ENCODE results near the gene GOLGA3. TPM values are rescaled to one million over a fixed set of nuclear protein-coding genes. Genes with fewer than 3 reads are reported as not detected.
"Not testable (repeated sequence)": the region's sequence is repeated elsewhere in the genome, so short reads cannot be mapped to it uniquely, and the experiment has no call there.

GOLGA3 gene
- total and polyA plus RNA-seq, 3 donors from 2014 or later = 30.4 to 95.2 (median 72.3) TPM

- Histone ChIP-seq H3K9me3 (no peaks in the 10 kb centered on the region), H3K4me1 (peaks cover 18% of the 10 kb centered on the region), H3K36me3 (ENCODE audit: low read depth, missing control alignments) (no peaks in the 10 kb centered on the region), H3K27ac (peak overlapping the region; percentile 93 to 94), H3K27me3 (no peaks in the 10 kb centered on the region), H3K4me3 (peak overlapping the region; percentile 81 to 88)
- intact Hi-C loops (cut with DNase I; ENCODE audit: low total_unique reads) = no loop called here
- peak; percentile 83 for DNase-seq
- TF ChIP-seq POLR2A (IDR thresholded peaks at IDR 0.05) = no peak
- TF ChIP-seq, protein P1, sequence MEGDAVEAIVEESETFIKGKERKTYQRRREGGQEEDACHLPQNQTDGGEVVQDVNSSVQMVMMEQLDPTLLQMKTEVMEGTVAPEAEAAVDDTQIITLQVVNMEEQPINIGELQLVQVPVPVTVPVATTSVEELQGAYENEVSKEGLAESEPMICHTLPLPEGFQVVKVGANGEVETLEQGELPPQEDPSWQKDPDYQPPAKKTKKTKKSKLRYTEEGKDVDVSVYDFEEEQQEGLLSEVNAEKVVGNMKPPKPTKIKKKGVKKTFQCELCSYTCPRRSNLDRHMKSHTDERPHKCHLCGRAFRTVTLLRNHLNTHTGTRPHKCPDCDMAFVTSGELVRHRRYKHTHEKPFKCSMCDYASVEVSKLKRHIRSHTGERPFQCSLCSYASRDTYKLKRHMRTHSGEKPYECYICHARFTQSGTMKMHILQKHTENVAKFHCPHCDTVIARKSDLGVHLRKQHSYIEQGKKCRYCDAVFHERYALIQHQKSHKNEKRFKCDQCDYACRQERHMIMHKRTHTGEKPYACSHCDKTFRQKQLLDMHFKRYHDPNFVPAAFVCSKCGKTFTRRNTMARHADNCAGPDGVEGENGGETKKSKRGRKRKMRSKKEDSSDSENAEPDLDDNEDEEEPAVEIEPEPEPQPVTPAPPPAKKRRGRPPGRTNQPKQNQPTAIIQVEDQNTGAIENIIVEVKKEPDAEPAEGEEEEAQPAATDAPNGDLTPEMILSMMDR (IDR thresholded peaks at IDR 0.05) = no peak
- 0% methylated on average over 6 to 31 of the region's 89 CpGs for WGBS, 2 donors
Observed at GRCh38 chr12:132761921-132762583, 66.6 kb downstream of the GOLGA3 start.

- intact Hi-C loops (cut with DNase I; ENCODE audit: low total_unique reads) = no loop called here
- H3K27me3 ChIP-seq = no peaks in the 10 kb centered on the region
- H3K27ac ChIP-seq = peak within 1 kb of the TSS; percentile 93 to 94
- H3K9me3 ChIP-seq = no peaks in the 10 kb centered on the region
- H3K36me3 ChIP-seq (ENCODE audit: low read depth, missing control alignments) = no peaks in the 10 kb centered on the region
- peaks cover 11% of the 10 kb centered on the region for H3K4me1 ChIP-seq
- DNase-seq = peak; percentile 56
- 0 to 1% methylated on average over 19 to 87 of the region's 97 CpGs for WGBS, 2 donors
- H3K4me3 ChIP-seq = peak within 1 kb of the TSS; percentile 89 to 96
- TF ChIP-seq POLR2A (IDR thresholded peaks at IDR 0.05) = no peak
- TF ChIP-seq, protein P1 (IDR thresholded peaks at IDR 0.05) = no peak
Observed at GRCh38 chr12:132761032-132761920, 67.4 kb downstream of the GOLGA3 start, which contains the start of gene ANKLE2. ANKLE2 (minus strand) TSS chr12:132761832; CDS start chr12:132761798, 34 bp downstream.

DNA sequence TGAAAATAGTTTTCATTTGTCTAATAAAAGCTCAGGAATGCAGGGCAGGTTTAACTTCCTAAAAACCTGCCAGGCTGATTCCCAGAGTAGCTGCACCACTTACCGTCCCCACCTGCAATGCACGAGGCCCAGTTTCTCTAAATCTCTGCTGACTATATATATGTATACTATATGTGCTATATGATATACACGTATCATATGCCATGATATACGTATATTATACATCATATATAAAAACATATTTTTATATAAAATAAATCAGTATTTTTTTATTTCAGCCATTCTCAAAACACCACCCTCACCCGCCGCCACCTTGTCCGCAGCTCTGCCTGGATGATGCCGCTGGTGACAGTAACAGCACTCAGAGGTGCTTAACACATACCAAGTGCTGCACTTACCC is 69.3 kb downstream of the GOLGA3 start:
- TF ChIP-seq, protein P1 (IDR thresholded peaks at IDR 0.05) = no peak
- TF ChIP-seq POLR2A (IDR thresholded peaks at IDR 0.05) = no peak
- Histone ChIP-seq H3K4me1 (peaks cover 9% of the 10 kb centered on the region), H3K9me3 (no peaks in the 10 kb centered on the region), H3K27me3 (no peaks in the 10 kb centered on the region), H3K4me3 (no peak overlapping the region), H3K27ac (no peak overlapping the region), H3K36me3 (ENCODE audit: low read depth, missing control alignments) (no peaks in the 10 kb centered on the region)
- WGBS, 2 donors = 70 to 73% methylated on average over 8 of the region's 8 CpGs
- intact Hi-C loops (cut with DNase I; ENCODE audit: low total_unique reads) = no loop called here
- DNase-seq = no peak

- intact Hi-C loops (cut with DNase I; ENCODE audit: low total_unique reads); H3K27me3 ChIP-seq; H3K27ac ChIP-seq; DNase-seq; H3K4me3 ChIP-seq; H3K4me1 ChIP-seq; H3K9me3 ChIP-seq; H3K36me3 ChIP-seq (ENCODE audit: low read depth, missing control alignments): not testable (repeated sequence)
- WGBS, 2 donors = 79 to 84% methylated on average over 28 of the region's 28 CpGs
Observed at GRCh38 chr12:132758825-132759224, 69.8 kb downstream of the GOLGA3 start.

DNA sequence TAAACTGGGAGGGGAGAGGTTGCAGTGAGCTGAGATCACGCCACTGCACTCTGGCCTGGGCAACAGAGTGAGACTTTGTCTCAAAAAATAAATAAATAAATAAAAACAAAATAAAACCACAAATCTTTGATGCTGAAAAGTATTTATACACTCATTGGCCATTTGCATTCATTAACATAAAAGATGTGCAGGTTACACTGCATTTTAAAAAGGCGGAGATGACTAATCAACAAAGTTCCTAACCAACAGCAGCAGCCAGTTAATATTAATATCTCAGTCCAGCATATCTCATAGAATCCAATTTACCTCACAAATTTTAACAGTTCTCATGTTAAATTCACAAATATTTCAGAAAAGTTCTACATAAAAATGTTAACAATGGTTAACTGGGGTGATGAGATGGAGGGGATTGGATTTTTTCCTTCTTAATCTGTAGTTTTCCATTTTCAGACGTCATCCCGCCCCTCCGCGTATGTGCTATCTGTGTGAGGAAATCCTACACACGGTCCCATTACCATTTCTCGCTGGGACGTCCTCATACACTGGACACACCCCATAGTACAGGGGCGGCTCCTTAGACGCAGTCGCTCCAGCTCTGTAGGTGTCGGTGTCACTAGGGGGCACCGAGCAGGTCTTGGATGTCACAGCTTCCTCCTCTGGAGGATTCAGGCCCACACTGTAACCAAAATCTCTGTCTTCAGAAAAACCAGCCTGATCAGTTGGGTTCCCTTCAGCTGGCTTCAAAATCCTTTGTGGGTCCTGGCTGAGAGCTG is 74.3 kb downstream of the GOLGA3 start:
- WGBS, 2 donors = 82 to 86% methylated on average over 14 of the region's 14 CpGs
- no peak for DNase-seq
- H3K9me3 ChIP-seq = no peaks in the 10 kb centered on the region
- no peak overlapping the region for H3K4me3 ChIP-seq
- H3K36me3 ChIP-seq (ENCODE audit: low read depth, missing control alignments) = no peaks in the 10 kb centered on the region
- H3K27ac ChIP-seq = no peak overlapping the region
- no peaks in the 10 kb centered on the region for H3K27me3 ChIP-seq
- intact Hi-C loops (cut with DNase I; ENCODE audit: low total_unique reads) = no loop called here
- TF ChIP-seq, protein P1 (IDR thresholded peaks at IDR 0.05) = no peak
- no peak for TF ChIP-seq POLR2A (IDR thresholded peaks at IDR 0.05)
- H3K4me1 ChIP-seq = no peaks in the 10 kb centered on the region

DNA sequence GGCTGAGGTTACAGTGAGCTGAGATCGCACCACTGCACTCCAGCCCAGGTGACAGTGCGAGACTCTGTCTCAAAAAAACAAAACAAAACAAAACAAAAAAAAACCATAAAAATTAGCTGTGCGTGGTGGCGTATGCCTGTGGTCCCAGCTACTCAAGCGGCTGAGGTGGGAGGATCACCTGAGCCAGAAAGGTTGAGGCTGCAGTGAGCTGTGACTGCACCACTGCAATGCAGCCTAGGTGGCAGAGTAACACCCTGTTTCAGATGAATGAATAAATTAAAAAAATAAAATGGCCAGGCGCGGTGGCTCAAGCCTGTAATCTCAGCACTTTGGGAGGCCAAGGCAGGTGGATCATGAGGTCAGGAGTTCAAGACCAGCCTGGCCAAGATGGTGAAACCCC is 75.0 kb downstream of the GOLGA3 start:
- H3K36me3 ChIP-seq (ENCODE audit: low read depth, missing control alignments); H3K9me3 ChIP-seq; H3K4me3 ChIP-seq; intact Hi-C loops (cut with DNase I; ENCODE audit: low total_unique reads); DNase-seq; H3K27me3 ChIP-seq; H3K27ac ChIP-seq; H3K4me1 ChIP-seq: not testable (repeated sequence)
- WGBS, 2 donors = 94% methylated on average over 7 of the region's 7 CpGs
